ENCODE measurements around the gene AKR7A3.
"Not testable (repeated sequence)": the region's sequence is repeated elsewhere in the genome, so short reads cannot be mapped to it uniquely, and the experiment has no call there.

Gene AKR7A3

DNA sequence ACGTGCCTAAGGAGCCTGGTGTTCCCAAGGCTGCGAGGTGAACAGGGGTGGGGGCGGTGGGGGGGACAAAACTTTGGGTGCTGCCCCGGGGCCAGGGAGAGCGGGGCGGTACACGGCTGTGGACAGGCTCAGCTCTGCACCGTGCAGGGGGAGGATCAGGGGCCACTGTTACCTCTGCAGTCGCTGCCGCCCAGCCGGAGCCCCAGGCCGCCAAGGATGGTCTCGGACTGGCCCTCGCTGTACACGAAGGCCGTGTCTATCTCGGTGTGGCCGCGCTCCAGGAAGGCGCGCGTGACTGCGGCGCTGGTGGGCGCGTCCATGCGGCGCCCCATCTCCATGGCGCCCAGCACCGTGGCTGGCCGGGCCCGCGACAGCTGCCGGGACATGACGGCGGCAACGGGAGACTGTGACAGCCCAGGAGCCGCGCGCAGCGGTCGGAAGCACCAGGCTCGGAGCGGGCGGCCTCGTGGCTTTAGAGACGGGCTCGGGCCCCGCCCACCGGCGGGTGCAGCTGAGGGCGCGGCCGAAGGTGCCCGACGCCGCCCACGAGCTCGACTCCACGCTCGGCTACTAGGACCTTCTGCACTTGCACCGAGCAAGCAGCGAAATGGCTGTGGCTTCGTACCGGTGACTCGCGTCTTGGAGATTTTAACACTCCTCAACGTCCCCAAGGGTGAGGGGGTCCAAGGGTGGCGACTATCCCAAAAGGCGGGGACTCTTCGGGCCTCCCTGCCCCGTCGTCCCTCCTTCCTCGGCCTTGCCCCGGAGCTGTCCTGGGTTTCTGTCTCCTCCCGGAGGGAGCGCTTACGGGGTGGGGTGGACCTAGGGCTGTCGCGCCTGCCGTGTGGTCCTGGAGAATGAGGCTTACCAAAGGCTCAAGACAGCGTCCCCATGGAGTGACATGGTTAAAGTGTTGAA is at the start of gene AKR7A3:
TSS of gene AKR7A3 (minus strand) at position 447 of the 918 bp plus-strand sequence. CDS start at position 386, 61 bp downstream.
- not testable (repeated sequence) for DNase-seq

DNA sequence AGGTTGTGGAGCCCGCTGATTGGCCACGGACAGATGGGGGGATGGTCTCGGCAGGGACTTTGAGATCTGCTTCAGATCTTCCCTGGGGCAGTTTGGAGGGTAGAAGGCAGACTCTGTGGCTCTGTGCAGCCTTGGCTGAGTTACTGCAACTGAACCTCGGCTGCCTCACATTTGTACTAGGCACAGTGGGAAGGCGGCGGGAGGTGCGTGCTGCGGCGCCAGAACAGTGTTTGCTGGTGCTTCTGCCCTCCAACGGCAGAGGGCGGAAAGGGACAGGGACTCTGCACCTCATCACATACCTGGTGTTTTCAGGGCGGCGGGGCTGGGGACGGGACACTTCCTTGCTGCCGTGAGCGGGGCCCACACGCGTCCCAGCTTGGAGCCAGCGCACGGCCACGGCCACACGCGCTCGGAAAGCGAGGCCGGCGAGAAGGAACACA is 49.8 kb upstream of the AKR7A3 start:
- DNase-seq = no peak

DNA sequence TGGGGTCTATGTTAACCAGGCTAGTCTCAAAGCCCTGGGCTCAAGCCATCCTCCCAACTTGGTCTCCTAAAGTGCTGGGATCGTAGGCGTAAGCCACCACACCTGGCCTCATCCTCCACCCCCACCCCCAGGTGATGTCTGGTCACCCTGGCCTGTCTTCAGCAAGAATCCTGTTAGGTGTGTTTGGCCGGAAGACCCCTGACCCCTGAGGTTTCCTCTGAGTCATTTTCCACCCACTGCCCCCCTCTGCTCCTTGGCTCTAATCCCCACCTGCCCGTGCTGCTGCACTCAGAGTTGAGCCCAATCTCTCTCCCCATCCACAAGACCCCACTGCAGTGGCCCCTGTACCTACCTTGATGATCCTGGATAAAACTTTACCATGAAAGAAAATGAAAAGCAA is 48.7 kb upstream of the AKR7A3 start:
- no peak for DNase-seq

DNA sequence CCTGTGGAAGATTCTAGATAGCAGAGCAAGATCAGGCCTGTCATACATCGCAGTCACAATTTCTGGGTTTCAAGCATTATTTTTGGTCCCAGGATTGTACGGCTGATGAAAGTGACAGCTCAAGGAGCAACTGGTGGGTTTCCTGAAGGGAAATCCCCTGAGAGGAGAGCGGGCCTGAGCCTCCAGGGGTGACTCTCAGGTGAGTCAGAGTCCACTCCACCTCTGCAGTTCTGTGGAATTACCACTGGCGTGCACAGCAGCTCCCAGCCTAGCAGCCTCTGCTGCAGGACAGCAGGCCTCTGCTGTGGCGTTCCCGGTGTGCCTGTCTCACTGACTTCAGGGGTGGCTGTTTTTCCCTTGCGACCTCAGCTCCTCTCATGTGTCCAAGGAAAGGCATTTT is 48.0 kb upstream of the AKR7A3 start:
- no peak for DNase-seq

DNA sequence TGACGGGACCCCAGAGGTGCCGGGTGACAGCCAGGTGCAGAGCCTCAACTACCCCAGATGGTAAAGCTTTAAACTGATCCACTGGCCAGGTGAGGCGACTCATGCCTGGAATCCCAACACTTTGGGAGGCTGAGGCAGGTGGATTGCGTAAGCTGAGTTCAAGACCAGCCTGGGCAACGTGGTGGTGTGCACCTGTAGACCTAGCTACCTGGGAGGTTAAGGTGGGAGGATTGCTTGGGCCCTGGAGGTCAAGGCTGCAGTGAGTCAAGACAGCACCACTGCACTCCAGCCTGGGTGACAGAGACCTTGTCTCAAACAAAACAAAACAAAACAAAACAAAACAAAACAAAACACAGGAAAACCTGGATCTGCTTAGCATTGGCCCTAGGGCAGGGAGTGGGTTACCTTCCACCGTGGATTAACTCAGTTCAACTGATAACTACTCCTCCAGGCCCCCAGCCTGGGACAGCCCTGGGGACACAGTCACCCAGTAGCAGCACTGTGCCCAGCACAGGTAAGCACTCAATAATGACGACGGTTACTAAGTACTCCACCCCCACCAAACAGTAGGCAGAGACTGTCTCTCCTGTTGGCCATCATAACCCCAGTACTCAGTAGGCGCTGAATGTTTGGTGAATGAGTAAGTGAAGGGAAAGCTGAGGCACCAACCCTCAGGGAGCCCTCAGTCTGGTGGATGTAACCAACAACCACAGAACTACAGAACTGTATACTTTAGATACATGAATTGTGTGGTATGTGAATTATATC is 45.2 kb upstream of the AKR7A3 start:
- DNase-seq = no peak

DNA sequence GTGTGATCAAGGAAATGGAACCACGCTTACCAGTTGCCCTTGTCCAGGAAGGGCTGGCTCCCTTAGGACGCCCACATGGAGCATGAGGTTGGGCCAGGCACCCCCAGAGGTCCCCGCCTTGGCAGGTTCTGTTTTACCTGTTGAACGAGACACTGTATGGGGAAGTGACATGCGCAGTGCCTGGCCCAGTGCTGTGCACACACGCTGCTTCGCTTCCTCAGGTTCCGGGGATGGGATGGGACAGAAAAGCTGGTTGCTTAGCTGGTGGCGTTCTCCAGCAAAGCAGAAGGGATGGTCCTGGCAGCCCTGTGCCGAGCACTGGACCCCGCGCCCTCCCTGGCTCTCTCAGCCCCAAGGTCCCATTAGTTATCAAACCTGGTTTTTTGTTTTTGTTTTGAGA is 44.3 kb upstream of the AKR7A3 start:
- DNase-seq = no peak

DNA sequence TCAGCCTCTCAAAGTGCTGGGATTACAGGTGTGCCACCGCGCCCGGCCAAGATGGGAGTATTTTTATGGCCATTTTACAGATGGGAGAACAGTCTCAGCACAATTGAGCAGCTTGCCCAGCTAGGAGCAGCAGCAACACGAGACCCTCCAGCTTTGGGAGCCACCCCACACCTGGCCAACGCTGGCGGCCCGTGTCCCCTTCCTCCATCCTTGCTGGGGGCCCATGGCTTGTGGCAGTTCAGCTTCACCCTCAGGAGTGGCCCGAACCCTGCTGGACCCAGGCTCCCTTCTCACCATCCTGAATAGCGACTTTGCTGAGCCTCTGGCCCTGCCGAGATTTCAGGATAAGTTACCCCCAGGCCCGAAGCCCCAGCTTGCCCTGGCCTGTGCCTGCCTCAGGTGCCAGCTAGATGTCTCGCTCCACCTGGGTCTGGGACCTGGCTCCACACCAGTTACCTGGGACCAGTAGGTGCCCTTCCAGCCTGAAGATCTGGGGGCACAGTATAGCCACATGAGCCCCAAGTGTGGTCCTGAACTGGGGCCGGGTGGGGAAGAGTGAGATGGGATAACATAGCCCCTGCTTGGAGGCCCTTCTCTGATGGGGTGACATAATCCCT is 42.8 kb upstream of the AKR7A3 start:
- DNase-seq = no peak

DNA sequence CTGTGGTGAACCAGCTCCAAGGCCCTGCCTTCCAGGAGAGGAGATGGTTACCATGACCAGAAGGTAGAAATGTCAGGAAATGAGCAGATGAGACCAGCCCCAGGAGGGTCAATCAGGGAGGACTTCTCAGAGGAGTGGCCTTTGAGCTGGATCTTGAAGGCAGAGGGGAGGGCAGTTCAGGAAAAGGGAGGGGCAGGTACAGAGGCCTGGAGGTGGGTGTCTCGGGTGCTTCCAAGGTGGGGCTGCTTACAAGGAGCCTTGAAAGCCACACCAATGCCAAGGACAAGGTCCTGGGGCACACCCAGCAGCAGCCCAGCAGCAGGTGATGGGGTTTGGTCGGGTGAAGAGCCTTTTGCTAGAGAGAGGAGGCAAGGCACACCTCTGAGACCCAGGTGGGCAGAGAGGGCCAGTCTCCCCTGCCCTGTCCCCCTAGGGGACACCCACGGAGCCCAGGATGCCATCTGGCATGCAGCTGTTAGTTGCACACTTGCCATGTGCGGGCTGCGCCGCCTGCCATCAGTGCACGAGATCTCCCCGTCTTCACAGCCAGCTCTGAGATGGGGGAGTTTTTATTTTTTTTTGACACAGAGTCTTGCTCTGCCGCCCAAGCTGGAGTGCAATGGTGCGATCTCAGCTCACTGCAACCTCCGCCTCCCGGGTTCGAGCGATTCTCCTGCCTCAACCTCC is 42.0 kb upstream of the AKR7A3 start:
- DNase-seq = peak in 1 of 2 experiments; percentile 50

DNA sequence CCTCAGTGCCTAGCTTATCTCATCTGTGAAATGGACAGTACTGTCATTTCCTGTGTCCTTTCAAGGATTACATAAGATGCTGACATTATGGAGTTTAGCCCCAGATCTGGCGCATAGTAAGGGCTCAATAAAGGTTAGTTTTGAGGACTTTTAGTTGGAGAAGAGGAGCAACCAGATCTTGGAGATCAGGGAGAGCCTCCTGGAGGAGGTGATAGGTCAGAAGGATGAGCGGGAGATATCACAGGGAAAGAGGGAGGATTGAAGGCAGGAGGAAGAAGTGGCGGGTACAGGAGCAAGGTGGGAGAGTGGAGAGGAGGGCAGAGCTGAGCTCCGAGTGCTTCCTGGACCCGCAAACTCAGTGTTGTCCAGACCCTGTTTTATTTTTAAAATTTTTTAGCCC is 41.0 kb upstream of the AKR7A3 start:
- no peak for DNase-seq

DNA sequence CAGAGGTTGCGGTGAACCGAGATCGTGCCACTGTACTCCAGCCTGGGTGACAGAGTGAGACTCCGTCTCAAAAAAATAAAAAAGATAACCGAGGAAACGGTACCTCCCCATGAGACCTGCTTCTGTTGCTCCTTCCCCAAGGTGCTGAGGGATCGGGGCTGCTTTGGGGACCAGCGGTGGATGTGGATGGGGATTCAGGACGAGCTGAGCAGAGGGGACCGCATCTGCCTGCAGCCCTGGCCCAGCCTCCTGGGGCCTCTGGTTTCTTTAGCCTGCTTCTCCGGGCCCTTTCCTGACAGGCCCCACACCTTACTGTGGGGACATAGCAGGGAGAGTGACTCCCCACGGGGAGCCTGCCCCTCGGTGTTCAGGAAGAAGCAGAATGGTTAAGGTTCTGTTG is 40.6 kb upstream of the AKR7A3 start:
- DNase-seq = no peak

DNA sequence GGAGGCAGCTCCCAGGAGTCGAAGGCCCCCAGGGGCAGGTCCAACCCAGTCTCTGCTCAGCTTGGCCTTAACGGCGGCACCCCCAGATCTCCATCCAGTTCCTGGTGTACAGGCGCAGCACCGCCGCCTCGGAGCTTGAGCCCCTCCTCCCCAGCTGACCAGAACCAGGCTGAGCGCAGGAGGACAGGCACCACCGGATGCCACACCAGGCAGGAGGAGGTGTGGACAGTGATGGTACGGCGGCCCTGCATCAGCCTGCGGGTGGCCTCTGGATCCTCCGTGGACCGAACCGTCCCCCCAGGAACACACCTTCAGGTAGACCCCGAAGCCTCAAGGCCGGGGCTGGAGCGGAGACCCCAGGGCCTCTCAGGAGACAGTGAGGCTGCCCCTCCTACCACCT is 39.9 kb upstream of the AKR7A3 start:
- DNase-seq = no peak

DNA sequence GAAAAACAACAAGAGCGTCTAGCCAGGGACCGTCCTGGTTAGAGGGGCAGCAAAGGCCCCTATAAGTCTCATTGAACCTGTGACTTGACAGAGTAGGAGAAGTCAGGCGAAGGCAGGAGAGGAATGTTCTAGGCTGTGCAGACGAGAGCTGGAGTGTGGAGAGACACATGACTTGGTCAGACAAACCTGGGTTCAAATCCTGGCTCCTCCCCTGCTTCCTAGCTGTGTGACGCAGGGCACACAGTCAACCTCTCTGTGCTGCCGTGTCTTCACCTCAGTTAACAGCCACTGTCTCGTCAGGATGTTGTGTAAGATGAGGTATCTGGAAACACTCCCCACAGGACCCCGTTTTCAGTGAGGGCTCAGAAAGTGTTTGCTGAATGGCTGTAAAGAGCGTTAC is 39.2 kb upstream of the AKR7A3 start:
- no peak for DNase-seq

DNA sequence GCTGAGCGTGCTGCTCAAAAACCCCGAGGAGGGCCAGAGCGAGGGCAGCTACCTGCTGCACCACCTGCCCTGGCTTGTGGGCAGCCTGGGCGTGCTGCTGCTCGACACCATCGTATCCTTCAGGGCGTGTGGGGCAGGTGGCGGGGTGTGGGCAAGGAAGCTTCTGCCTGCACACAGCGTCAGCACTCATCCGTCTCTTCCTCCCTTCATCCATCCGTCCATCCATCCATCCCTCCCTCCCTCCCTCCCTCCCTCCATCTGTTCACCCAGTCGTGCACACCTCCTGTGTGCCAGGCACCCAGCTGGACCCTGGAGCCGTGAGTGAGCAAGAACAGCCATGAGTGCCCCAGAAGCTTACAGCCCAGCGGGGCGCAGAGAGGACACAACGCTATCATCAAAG is 38.7 kb upstream of the AKR7A3 start:
- peak; percentile 28 to 31 for DNase-seq

DNA sequence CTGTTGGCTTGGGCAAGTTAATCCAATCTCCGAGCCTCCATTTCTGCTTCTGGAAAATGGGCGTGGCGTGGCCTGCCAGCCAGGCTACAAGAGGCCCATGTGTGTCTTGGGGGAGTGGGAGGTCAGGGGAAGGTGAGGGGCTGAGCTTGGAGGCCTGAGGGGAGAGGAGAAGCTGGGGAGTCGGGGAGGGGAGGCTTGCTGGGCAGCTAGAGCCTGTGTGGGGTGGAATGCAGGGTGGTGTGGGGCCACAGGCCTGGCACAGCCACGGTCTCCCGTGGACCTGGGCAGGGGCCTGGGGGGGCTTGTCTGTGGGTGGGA is 38.1 kb upstream of the AKR7A3 start:
- DNase-seq = no peak

DNA sequence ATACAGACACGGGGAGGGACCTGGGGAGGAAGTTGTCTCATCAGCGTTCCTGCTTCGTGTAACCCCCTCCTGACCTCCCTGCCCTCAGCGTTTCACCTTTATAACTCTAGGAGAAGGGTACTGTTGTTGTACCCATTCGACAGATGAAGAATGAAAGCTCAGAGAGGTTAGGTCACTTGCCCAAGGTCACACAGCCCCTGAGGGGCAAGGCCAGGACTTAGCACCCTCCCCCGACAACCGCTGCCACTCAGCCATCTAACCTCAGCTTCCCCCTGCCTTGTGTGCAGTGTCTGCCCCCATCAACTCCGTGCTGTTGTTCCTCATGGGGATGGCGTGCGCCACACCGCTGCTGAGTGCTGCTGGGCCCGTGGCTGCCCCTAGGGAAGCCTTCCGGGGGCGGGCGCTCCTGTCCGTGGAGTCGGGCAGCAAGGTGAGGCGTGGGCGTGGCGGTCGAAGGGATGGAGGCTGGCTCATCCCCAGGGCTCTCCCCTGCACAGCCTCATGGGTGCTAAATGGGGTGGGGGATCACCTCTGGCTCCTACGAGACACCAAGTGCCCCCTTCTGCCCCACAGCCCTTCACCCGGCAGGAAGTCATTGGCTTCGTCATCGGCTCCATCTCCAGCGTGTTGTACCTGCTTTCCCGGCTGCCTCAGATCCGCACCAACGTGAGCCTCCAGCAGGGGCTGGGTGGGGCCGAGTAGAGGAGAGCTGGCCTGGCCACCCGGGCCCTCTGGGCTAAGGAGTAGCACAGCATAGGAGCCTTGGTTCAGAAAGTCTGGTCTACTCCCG is 37.6 kb upstream of the AKR7A3 start:
- DNase-seq = no peak

DNA sequence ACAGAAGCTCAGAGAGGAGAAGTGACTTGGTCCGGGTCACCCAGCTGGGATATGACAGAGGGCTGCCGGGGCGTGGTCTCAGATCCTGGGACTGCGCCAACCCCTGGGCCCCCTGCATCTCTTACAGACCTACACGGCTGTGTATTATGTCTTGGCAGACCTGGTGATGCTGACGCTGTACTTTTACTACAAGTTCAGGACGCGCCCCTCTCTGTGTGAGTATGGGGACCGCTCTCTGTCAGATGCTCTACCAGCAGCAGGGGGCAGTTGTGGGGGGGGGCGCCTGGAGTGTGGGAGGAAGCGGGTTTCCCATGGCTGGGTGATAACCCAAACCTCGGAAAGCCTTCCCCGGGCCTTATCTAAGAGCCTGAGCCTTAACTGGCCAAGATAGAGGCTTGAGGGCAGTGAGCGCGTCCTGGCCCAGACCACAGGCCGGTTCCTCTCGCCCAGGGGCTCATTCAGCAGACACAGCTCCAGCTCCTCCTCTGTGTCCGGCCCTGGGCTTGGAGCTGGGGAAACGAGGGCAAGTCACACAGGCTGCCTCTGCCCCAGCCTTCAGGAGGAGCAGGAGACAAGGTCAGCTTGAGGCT is 36.9 kb upstream of the AKR7A3 start:
- no peak for DNase-seq

DNA sequence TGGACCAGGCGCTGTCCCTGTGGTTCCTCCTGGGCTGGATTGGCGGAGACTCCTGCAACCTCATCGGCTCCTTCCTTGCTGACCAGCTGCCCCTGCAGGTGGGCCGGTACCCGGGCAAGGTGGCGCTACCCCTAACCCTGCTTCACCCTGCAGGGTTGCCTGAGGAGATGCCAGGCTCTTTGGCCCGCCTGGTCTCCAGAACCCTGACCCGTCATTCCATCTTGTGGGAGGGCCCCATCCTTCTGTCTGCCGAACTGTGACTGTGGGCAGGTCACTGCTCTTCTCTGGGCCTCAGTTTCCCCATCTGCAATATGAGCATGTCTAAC is 36.1 kb upstream of the AKR7A3 start:
- DNase-seq = no peak

DNA sequence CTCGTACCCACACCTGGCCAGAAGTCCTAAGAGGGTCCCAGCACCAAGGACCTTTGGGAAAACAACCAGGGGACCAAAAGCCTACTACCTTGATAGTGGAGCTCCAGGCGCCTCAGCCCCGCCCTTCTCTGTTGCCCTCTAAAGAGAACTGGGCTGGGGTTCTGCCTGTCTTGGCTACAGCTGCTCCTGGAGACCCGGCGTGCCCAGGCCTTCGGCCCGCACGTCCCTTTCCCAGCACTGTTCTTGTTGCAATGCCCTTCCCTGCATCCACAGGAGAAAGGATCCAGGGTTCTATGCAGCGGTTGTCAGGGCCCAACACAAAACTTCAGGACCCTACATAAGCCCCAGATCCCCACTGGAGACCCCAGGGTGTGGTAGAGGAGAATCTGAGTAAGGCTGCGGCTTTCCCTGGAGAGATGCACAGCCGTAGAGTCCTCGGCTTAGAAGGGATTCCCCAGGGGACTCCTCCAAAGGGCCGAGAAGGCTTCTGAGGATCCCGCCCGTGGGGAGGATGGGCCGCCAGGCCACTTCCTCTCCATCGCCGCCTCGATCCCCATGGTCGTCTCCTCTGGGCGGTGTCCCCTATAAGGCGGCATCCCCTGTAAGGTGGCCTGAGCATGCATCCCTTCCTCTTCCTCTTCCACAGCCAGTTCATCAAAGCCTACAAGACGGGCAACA is 35.6 kb upstream of the AKR7A3 start:
- DNase-seq = no peak

DNA sequence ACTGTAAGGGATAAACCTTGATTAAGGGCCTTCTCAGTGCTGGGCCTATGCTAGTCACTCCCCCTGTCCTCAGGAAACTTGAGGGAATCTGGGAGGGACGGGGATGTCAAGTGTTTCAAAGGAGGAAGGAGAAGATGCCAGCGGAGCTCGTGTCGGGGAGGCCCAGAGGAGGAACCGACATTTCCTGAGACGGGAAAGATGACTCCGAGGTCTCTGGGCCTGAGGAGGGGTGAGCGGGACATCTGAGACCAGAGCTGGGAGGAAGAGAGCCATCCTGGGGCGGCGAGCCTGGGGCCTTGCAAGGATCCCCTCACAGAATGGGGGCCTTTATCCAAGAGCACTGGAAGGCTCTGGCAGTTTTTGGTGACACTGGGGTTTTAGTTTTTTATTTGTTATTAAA is 33.9 kb upstream of the AKR7A3 start:
- no peak for DNase-seq

DNA sequence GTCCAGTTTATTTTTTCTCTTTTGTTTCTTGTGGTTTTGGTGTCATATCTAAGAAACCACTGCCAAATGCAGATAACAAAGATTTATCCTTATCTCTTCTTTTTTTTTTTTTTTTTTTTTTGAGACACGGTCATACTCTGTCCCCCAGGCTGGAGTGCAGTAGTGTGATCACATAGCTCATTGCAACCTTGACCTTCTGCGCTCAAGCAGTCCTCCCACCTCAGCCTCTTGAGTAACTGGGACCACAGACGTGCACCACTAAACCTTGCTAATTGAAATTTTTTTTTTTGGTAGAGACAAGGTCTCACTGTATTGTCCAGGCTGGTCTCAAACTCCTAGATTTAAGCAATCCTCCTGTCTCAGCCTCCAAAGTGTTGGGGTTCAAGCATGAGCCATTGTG is 32.5 kb upstream of the AKR7A3 start:
- no peak for DNase-seq

DNA sequence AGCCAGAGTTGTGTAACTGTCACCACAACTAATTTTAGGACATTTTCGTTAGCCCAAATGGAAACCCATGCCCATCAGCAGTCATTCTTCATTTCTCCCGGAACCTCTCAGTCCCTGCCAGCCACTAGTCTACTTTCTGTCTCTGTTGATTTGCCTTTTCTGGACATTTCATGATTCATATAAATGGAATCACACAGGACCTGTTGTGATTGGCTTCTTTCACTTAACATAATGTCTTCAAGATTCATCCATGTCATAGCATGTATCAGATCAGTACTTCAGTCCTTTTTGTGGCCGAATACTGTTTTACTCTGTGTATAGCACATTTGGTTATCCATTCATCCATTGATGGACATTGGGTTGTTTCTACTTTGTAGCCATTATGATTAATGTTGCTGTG is 30.6 kb upstream of the AKR7A3 start:
- no peak for DNase-seq

Data from NCI-H524 (cell line).